Amniotic stem cell (primary cell): ENCODE measurements around the gene ARHGAP23.
A peak's percentile ranks its signal among the peaks of the same experiment; 100 is the strongest.

Experiments
- DNase-seq: peaks from one replicate; lab custom pipeline; 2025; lab: John Stamatoyannopoulos, UW

Gene ARHGAP23

DNA sequence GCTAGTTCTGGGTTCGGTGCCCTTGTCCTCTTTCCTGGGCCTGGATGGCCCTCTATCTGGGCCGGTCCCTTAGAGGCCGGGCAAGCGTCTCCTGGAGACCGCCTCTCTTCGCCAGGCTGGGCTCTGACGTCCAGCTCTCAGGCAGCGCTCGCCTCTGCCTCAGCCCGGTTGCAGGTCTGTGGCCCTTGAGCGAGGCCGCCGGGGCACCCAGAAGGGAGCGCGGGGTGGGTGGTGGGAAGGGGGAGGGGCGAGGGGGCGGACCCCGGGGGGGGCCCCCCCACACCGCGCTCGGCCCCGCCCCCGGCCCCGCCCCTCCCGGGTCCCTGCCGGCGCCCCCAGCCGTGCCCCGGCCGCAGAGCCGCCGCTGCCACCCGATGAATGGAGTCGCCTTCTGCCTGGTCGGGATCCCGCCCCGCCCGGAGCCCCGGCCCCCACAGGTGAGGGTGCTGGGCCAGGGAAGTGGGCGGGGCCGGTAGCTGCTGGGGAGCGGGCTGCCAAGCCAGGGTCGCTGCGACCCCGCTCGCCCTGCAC, at the start of gene ARHGAP23:
ARHGAP23 (plus strand) TSS at position 353 of the 531 bp plus-strand sequence; CDS start at position 375, 22 bp downstream.
- peak; percentile 45 for DNase-seq

DNA sequence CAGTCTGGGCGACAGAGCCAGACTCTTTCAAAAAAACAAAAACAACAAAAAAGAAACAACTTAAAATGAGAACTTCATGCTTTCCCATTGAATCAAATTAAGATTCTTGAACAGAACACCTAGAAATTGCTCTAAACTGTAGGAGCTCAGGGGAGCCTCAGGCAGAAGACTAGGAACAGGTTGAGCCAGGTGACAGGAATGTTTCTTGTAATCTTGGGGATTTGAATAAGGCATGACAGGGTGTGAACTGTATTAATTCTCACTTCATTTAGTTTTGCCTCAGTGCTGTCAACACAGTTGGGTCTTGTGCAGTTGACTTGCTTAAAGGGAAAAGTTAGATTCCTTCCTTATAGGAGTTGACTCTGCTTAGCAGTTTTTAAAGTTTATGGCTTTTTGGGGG, 48.8 kb upstream of the ARHGAP23 start:
- no peak for DNase-seq

- no peak for DNase-seq
These were observed 33.2 kb upstream of the ARHGAP23 start for GRCh38 chr17:38395090-38395489.

- no peak for DNase-seq
These were observed 31.0 kb upstream of the ARHGAP23 start for GRCh38 chr17:38397227-38397626.

- no peak for DNase-seq
These were observed 28.0 kb upstream of the ARHGAP23 start for GRCh38 chr17:38400286-38400685.

GRCh38 chr17:38401459-38401858, 26.8 kb upstream of the ARHGAP23 start:
- DNase-seq: no peak

DNA sequence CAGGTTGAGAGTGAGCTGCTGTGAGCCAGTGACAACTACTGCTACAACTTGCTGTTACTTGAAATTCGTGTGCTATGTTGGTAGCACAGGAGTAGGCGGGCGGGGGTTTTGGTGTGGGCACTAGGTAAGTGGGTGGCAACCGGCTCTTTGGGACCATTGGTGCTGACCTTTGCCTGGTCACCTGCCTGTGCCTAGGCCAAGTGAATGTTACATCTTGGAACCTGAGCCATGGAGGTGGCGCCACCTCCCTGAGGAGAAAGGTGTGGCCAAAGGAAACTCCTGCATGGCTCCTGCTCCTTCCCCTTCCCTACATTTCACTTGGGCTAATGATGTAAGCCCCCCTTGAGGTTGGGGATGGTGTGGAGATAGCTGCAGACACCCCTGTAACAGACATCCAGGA, 25.4 kb upstream of the ARHGAP23 start:
- no peak for DNase-seq

DNA sequence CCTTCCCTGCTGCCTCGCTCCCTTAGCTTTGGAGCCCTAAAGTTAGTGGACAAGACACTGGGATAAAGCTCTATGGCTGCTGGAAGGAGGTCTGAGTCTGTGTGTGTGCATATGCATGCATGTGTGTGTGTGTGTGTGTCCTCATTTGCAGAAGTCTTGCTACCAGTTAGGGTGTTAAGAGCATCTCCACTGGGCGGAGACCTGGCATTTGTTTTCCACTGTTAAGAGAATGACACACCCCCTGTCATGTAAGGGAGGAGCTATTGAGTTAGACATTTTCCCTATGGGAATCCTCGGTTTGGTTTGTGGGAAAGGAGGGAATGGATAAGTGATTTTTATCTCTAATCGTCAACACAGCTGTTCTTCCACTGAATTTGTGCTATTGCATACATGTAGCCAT, 24.8 kb upstream of the ARHGAP23 start:
- DNase-seq: no peak

DNA sequence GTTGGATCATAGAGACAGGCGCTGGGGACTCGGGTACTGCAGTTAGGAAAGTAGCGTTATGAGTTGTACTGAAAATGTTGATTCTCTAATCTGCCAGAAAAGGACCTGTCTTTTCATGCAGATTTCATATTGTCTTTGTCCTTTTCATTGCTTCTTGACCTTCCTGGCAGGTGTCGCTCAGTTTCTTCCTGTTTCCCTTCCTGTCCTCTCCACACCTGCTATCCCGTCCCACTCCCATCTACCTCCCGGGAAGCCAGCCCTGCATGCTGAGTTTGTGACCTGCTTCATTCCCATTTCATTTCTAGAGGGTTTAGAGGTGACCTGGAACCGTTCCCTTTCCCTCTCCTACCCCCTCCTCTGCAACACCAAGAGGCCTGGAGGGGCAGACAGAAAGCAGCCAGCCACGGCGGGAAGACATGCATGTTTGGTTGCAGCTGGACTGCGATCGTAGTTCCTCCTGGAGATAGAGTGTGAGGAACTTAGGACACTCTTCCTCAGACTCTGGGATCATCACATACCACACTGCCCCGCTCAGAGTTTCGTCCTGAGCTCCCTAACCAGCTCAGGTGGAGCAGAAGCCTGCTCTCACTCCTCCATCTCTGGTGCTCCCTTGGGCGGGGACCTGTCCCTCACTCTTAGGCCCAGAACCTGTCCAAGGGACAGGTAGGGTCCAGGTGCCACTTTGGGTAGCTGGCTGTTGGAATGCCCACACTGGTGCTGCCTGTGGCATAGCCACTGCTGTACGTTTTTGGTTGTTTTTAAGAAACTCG, 23.9 kb upstream of the ARHGAP23 start:
- DNase-seq: no peak

GRCh38 chr17:38405654-38406053, 22.6 kb upstream of the ARHGAP23 start:
- no peak for DNase-seq

DNA sequence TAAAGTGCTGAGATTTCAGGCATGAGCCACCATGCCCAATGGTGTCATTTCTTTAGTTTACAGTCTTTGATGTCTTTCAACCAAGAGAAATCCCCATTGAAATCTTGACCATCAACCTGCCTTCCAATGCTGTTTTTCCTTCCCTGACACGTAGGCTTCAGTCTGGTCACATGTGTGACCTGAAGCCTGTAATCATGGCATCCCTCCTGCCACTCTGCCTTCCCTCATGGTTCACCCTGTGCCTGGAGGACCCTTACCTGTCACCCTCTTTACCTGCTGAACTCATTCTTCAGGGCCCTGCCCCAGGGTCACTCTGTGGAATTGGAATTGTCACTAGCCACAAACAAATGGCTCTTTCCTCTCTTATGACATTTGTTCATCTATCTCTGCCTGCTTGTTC, 18.1 kb upstream of the ARHGAP23 start:
- DNase-seq: no peak

- no peak for DNase-seq
These were observed 12.7 kb upstream of the ARHGAP23 start for GRCh38 chr17:38415250-38416194.

DNA sequence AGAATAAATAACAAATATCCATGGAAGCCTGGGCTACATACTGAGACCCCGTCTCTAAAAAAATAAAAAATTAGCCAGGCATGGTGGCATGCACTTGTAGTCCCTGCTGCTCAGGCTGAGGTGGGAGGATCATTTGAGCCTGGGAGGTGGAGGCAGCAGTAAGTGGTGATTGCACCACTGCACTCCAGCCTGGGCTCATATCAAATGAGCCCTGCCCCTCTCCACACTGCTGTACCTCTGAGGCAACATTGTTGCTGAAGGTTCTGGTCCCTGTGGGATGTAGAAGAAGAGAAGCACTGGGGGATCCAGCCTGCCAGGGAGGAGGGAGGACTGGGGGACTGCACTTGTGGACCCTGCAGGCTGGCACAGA, 11.4 kb upstream of the ARHGAP23 start:
- no peak for DNase-seq

GRCh38 chr17:38417210-38417951, 10.9 kb upstream of the ARHGAP23 start:
- no peak for DNase-seq

DNA sequence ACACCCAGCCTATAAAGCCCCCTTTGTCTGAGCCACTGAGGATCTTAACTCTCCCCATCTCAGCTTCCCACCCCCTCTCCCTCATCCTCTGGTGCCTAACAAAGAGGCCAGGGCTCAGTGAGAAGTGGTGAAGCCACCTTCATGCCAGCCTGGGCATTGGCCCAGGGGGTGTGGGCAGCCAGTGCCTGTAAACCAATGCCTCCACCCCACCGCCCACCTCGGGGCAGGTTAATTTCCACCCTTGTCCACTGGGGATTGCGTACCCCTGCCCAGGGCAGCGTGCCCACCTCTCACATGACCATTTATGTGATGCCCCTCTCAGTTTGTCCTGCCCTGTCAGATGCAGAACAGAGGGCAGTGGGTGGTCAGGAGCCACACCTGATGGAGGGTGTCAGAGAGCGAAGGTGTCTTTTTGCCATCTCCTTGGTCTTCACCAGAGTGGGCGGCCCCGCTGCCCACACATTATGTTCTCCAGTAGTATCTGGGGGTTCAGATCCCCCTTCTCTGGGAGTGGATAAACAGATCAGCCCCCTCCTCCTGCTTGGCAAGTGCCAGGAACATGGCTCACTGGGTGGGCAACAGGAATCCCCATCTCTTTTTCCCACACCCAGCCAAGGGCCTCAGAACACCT, 10.1 kb upstream of the ARHGAP23 start:
- no peak for DNase-seq

- no peak for DNase-seq
These were observed 9.4 kb upstream of the ARHGAP23 start for GRCh38 chr17:38418693-38419507.

DNA sequence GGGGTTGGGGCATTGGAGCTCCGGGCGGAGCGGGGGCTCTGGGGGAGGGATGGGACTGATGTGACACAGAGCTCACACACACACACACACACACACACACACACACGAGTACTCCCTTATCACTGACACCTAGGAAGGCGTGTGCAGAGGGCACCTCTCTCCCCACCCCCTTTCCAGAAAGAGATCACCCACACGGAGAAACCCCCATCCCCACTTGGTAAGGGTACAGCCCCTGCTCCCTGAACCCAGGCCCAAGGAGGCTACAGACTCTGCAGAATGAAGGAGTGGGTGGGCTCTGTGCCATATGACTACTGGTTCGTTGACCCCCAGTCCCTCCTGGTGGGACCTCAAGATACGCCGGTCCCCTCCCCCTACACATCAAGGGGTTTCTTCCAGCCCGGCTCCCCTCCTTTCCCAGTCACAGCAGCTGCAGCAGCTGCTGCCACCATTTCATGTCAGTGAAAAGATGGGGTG, 8.7 kb upstream of the ARHGAP23 start:
- no peak for DNase-seq

DNA sequence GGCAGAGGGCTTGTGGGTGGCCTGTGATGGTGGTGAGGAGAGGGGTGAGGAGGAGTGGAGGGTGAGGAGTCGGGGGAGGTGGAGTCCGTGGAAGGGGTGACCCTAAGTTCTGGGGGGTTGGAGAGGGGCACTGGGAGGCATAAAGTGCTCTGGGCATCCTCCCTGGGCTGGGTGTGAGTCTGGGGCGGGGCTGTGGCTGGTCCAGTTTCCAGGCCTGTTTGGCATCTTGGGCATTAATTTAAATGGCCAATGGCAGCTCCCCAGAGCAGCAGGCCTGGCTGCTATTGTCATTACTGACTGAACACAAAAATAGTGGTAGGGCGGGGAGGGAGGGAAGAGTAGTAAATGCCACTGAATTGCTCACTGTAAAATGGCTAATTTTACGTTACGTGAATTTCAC, 7.7 kb upstream of the ARHGAP23 start:
- no peak for DNase-seq

DNA sequence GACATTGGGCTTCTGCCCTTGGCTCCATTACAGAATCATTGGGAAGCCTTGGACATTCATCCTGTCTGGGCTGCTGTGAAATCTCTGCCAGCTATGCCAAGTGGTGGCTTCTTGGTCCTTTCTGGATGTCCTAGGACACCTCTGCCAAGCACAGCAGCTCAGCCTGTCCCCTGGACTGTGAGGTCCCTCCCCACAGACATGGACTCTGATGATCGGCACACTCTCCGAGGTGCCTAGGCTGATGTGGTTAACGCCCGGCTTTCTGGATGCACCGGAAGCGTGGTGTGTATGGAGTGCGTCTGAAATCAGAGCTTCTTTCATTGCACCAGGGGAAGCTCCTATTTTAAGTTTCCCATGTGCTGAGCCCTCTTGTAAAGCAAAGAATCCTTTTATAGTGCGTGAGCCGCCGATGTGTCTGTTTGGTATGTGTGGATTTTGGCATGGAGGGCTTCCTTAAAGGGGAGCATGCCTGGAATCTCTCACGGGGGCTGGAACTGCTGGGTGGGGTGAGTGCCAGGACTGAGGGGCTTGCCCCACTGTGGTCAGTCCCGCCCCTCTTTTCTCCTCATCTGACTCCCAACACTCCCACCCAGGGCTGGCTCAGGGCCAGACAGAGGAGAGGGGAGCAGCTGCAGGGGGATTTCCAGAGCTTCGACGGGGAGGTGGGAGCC, 7.0 kb upstream of the ARHGAP23 start:
- no peak for DNase-seq
